Aorta (tissue), 5 donors: Measurements from ENCODE around the gene FBXO21. TPM values are rescaled to one million over a fixed set of nuclear protein-coding genes. Genes with fewer than 3 reads are reported as not detected.

Source experiments
- ATAC-seq: fragments of 200-7000 bp; cut with Tn5 transposase; one replicate; pipeline ENCODE4 v1.9.1; 2022; ENCODE audit warnings: moderate library complexity; ENCODE audit not compliant: low FRiP score
- DNase-seq, 2 donors: peaks; one replicate each; pipeline ENCODE4 v3.0.0-alpha.2; 2020
- H3K27ac ChIP-seq, 2 donors: one replicate each; pipeline ENCODE4 v1.5.1; 2013; ENCODE audit warnings: low read length in 2 of 2, mild to moderate bottlenecking in 2 of 2, moderate library complexity in 2 of 2, control low read depth in 1 of 2, inconsistent platforms in 1 of 2, low read depth in 1 of 2
- H3K27me3 ChIP-seq, 2 donors: one replicate each; pipeline ENCODE4 v1.6.1; 2013; ENCODE audit warnings: control low read depth in 1 of 2, low read length in 1 of 2, mild to moderate bottlenecking in 1 of 2, moderate library complexity in 1 of 2; ENCODE audit not compliant: insufficient read depth in 2 of 2, control insufficient read depth in 1 of 2
- H3K36me3 ChIP-seq, 2 donors: one replicate each; pipeline ENCODE4 v1.6.1; 2013; ENCODE audit warnings: control low read depth in 1 of 2, low read length in 1 of 2, mild to moderate bottlenecking in 1 of 2; ENCODE audit not compliant: insufficient read depth in 2 of 2, control insufficient read depth in 1 of 2
- H3K4me1 ChIP-seq, 2 donors: one replicate each; pipeline ENCODE4 v1.6.1; 2013; ENCODE audit warnings: low read length in 2 of 2, control low read depth in 1 of 2, mild to moderate bottlenecking in 1 of 2, moderate library complexity in 1 of 2; ENCODE audit not compliant: insufficient read depth in 2 of 2, control insufficient read depth in 1 of 2
- H3K4me3 ChIP-seq, 2 donors: one replicate each; pipeline ENCODE4 v1.5.1; 2013; ENCODE audit warnings: low read length in 2 of 2, control low read depth in 1 of 2, mild to moderate bottlenecking in 1 of 2
- H3K9me3 ChIP-seq: one replicate; pipeline ENCODE4 v1.6.1; 2013; ENCODE audit warnings: mild to moderate bottlenecking, low read length; ENCODE audit not compliant: control insufficient read depth
- WGBS, 2 donors: extraction: QIAGEN DNeasy Blood & Tissue Kit; methylation state at CpG; one replicate each; pipeline ENCODE4 v1.1.7; 2013; 5-methylcytosine and 5-hydroxymethylcytosine counted together
- intact Hi-C, 2 donors: fragments of 100-400 bp; cut with DNase I; formaldehyde crosslinking; loops; one replicate each; pipeline versions ENCODE4 v1.14.2 to v1.15.0; 2022
- polyA plus RNA-seq, 2 donors: library from polyadenylated mRNA; stranded (reverse); fragments of 200-250 nt; gene quantifications; one replicate each; pipeline ENCODE4 v1.2.3, GENCODE V29; 2013
- total RNA-seq, 2 donors: library from RNA; stranded (reverse); fragmentation: NEBNext Ultra II Directional; extraction: Animal tissue kit (Norgen Biotek cat#: 25700); gene quantifications; one replicate each; pipeline ENCODE4 v1.2.1, GENCODE V29; 2021
- donor health status: healthy with polysubstance abuse.
- donor health status: Bipolar disorder and iron deficiency.
- donor health status: DM: no; HTN: no; CAD: no.
- donor health status: DM: no; HTN: no; CAD: no.
- donor health status: DM: yes; HTN: yes; CAD: no.

FBXO21 gene
- total and polyA plus RNA-seq, 4 donors = 9.3 to 35.8 (median 22.7) TPM

DNA sequence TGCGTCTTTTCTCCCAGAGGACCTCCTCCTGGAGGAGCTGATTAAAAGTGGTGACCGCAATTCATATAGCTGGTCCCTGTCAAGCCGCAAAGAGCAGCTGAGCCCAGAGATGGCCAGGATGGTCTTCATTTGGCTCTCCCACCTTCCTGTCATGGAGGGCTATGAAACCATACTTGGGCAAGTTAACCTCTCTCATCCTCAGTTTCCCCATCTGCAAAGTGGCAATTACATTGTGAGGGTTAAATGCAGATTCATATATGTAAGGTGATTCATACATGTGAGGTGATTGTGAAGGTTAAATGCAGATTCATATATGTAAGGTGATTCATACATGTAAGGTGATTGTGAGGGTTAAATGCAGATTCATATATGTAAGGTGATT lies 87.5 kb downstream of the FBXO21 start:
- Histone ChIP-seq H3K4me3 (no peak overlapping the region), H3K9me3 (no peaks in the 10 kb centered on the region), H3K27ac (no peak overlapping the region), H3K36me3 (no peaks in the 10 kb centered on the region), H3K4me1 (no peaks in the 10 kb centered on the region), H3K27me3 (peaks cover 0 to 2% of the 10 kb centered on the region in 2 donors)
- ATAC-seq (no peak), DNase-seq (peak in 1 of 2 donors; percentile 5)
- intact Hi-C loops = no loop called here
- WGBS, 2 donors = 69 to 74% methylated on average over 3 of the region's 3 CpGs

GRCh38 chr12:117101953-117102799 lies 88.1 kb downstream of the FBXO21 start:
- ATAC-seq = no peak
- WGBS, 2 donors = 42 to 48% methylated on average over 14 of the region's 14 CpGs
- H3K4me1 ChIP-seq = no peaks in the 10 kb centered on the region
- no peaks in the 10 kb centered on the region for H3K36me3 ChIP-seq
- intact Hi-C loops = no loop called here
- peaks cover 0 to 2% of the 10 kb centered on the region in 2 donors for H3K27me3 ChIP-seq
- DNase-seq = peak; percentile 20 to 47
- no peak overlapping the region for H3K4me3 ChIP-seq
- H3K27ac ChIP-seq = no peak overlapping the region
- no peaks in the 10 kb centered on the region for H3K9me3 ChIP-seq

- DNase-seq = peak in 1 of 2 donors; percentile 25
- Histone ChIP-seq H3K4me3 (no peak overlapping the region), H3K36me3 (no peaks in the 10 kb centered on the region), H3K4me1 (no peaks in the 10 kb centered on the region), H3K27me3 (no peaks in the 10 kb centered on the region), H3K27ac (no peak overlapping the region), H3K9me3 (no peaks in the 10 kb centered on the region)
- WGBS, 2 donors = 42 to 51% methylated on average over 8 of the region's 8 CpGs
- ATAC-seq = no peak
- intact Hi-C loops = no loop called here
These were observed 89.2 kb downstream of the FBXO21 start for GRCh38 chr12:117100851-117101673.

GRCh38 chr12:117100251-117100650 lies 90.0 kb downstream of the FBXO21 start:
- Histone ChIP-seq H3K4me1 (no peaks in the 10 kb centered on the region), H3K27ac (no peak overlapping the region), H3K36me3 (no peaks in the 10 kb centered on the region), H3K9me3 (no peaks in the 10 kb centered on the region), H3K4me3 (no peak overlapping the region), H3K27me3 (no peaks in the 10 kb centered on the region)
- WGBS, 2 donors = 40 to 45% methylated on average over 5 of the region's 5 CpGs
- ATAC-seq (peak; percentile 23), DNase-seq (peak; percentile 41 to 69)
- intact Hi-C loops = no loop called here

DNA sequence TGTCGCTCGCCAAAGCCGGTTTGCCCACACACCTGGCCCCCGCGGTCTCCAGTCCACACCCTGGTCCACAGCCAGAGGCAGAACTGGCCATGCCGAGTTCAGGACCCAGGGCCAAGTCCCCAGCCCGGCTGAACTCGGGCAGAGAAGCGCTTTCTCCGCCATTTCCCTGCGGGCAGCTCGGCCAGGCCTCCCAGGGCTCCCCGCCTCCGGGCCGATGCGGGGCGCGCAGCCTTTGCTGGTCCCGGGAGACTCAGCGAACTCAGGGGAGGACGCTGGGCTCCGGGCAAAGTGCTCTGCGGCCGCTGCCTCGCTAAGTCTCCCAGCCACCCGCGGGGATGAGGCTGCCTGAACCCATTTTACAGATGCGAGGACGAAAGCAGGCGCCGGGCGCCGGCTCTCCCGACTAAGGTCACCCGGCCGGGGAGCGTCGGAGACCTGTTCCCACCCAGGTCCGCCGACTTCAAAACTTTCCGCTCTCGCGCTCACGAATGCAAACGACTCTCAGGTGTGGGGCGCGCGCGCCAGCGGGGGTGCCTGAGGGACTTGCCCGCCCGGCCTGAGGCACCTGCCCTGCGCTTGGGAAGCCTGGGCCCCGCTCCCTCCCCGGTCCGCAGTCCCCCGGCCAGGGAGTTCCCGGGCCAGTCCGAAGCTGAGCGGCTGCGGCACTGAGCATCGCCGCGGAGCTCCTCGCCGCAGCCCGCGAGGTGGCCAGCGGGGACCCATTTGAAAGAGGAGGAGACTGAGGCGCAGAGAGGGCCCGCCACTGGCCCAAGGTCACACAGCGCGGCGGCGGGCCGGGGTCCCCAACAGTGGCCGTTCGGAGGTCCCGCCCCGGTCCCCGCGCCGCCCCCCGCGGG lies 91.7 kb downstream of the FBXO21 start:
- Histone ChIP-seq H3K27ac (no peak overlapping the region), H3K27me3 (no peaks in the 10 kb centered on the region), H3K4me3 (peak overlapping the region; percentile 8 to 34), H3K36me3 (no peaks in the 10 kb centered on the region), H3K9me3 (no peaks in the 10 kb centered on the region), H3K4me1 (no peaks in the 10 kb centered on the region)
- DNase-seq = peak; percentile 51 to 77
- peak; percentile 12 for ATAC-seq
- WGBS, 2 donors = 3 to 5% methylated on average over 61 to 85 of the region's 85 CpGs
- intact Hi-C loops = no loop called here

GRCh38 chr12:117098024-117098360 lies 92.3 kb downstream of the FBXO21 start:
- no peak for DNase-seq
- Histone ChIP-seq H3K4me1 (no peaks in the 10 kb centered on the region), H3K4me3 (no peak overlapping the region), H3K27me3 (no peaks in the 10 kb centered on the region), H3K9me3 (no peaks in the 10 kb centered on the region), H3K27ac (no peak overlapping the region), H3K36me3 (no peaks in the 10 kb centered on the region)
- WGBS, 2 donors = 35 to 41% methylated on average over 3 of the region's 3 CpGs
- ATAC-seq = no peak
- intact Hi-C loops = no loop called here

- ATAC-seq = no peak
These were observed 93.1 kb downstream of the FBXO21 start for GRCh38 chr12:117097159-117097558.

DNA sequence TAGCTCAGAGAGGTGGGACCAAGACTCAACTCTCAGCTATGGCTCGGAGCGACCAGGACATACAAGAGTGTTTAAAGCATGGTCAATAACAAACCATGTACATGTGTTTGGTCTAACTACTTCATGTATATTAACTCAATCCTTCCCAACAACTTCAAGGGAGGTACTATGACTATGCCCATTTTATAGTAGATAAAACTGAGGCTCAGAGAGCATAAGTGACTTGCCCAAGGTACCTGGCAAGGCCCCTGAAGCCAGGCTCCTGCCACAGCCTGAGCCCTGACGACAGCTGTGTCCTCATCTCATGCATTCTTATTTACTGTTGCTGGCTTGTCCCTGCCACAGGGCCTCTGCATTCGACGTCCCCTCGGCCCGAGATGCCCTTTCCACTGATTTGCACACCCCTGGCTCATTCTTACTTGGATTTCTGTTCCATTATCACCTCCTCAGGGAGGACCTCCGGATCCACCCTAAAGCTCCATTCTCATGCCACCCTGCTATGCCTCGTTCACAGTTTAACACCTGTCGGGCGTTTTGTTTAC lies 93.7 kb downstream of the FBXO21 start:
- Histone ChIP-seq H3K27ac (no peak overlapping the region), H3K27me3 (no peaks in the 10 kb centered on the region), H3K4me3 (no peak overlapping the region), H3K9me3 (no peaks in the 10 kb centered on the region), H3K36me3 (no peaks in the 10 kb centered on the region), H3K4me1 (no peaks in the 10 kb centered on the region)
- ATAC-seq (no peak), DNase-seq (peak; percentile 21 to 48)
- WGBS, 2 donors = 69 to 73% methylated on average over 11 of the region's 11 CpGs
- intact Hi-C loops = no loop called here

More at GRCh38 chr12:117097159-117097558, 93.1 kb downstream of the FBXO21 start:
- Histone ChIP-seq H3K4me1 (no peaks in the 10 kb centered on the region), H3K27me3 (no peaks in the 10 kb centered on the region), H3K27ac (no peak overlapping the region), H3K9me3 (no peaks in the 10 kb centered on the region), H3K4me3 (no peak overlapping the region), H3K36me3 (no peaks in the 10 kb centered on the region)
- peak; percentile 38 to 43 for DNase-seq
- intact Hi-C loops = no loop called here
- WGBS, 2 donors = 20 to 40% methylated on average over 8 of the region's 8 CpGs
